ENCODE data around the gene NUP133.

Gene NUP133

DNA sequence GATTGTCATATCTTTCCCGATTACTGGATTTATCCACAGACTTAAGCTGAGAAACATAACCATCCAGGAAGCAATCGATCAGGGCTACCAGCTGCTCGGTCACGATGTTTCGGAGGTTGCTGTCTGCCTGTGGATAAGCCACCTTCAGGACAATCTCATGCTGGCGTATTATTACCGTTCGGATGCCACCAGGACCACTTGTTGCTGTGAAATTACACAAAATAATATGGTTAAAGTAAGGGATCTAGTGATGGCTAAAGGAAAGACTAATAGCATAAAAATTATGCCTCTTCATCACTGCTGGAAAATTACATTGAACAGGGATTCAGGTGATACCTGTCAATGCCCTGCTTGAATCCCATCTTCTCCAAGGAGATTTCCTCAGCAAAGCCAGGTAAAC, 43.5 kb downstream of the NUP133 start:
- Histone ChIP-seq H3K4me2 (ENCODE audit: low read depth, low read length, poor library complexity, severe bottlenecking) (no peak overlapping the region), H3K9me3 (ENCODE audit: insufficient read depth, low read length) (no peaks in the 10 kb centered on the region), H3K9ac (ENCODE audit: low read length) (no peak overlapping the region), H3K27ac (ENCODE audit: low read depth, low read length) (no peak overlapping the region), H3F3A (ENCODE audit: insufficient read depth) (no peaks in the 10 kb centered on the region), H2AFZ (ENCODE audit: low read depth, low read length, severe bottlenecking) (no peak overlapping the region), H3K79me2 (ENCODE audit: insufficient read depth, low read length) (no peaks in the 10 kb centered on the region), H3K27me3 (ENCODE audit: low read length) (no peaks in the 10 kb centered on the region), H3K4me3 (ENCODE audit: insufficient read depth, low read length, poor library complexity, severe bottlenecking) (no peak overlapping the region), H3K36me3 (ENCODE audit: low read length) (peaks cover 26% of the 10 kb centered on the region; the same call in 1 of the 2 replicates), H3K9me2 (replicated peaks; ENCODE audit: insufficient read depth, low read length) (no peaks in the 10 kb centered on the region), H4K20me1 (ENCODE audit: low read depth, low read length) (no peaks in the 10 kb centered on the region)
- TF ChIP-seq, protein P1, sequence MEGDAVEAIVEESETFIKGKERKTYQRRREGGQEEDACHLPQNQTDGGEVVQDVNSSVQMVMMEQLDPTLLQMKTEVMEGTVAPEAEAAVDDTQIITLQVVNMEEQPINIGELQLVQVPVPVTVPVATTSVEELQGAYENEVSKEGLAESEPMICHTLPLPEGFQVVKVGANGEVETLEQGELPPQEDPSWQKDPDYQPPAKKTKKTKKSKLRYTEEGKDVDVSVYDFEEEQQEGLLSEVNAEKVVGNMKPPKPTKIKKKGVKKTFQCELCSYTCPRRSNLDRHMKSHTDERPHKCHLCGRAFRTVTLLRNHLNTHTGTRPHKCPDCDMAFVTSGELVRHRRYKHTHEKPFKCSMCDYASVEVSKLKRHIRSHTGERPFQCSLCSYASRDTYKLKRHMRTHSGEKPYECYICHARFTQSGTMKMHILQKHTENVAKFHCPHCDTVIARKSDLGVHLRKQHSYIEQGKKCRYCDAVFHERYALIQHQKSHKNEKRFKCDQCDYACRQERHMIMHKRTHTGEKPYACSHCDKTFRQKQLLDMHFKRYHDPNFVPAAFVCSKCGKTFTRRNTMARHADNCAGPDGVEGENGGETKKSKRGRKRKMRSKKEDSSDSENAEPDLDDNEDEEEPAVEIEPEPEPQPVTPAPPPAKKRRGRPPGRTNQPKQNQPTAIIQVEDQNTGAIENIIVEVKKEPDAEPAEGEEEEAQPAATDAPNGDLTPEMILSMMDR (IDR thresholded peaks at IDR 0.05; ENCODE audit: insufficient read depth, low read length, poor library complexity, severe bottlenecking): no peak
- no peak for TF ChIP-seq EZH2phosphoT487 (conservative IDR thresholded peaks at IDR 0.05; ENCODE audit: low read length)

DNA sequence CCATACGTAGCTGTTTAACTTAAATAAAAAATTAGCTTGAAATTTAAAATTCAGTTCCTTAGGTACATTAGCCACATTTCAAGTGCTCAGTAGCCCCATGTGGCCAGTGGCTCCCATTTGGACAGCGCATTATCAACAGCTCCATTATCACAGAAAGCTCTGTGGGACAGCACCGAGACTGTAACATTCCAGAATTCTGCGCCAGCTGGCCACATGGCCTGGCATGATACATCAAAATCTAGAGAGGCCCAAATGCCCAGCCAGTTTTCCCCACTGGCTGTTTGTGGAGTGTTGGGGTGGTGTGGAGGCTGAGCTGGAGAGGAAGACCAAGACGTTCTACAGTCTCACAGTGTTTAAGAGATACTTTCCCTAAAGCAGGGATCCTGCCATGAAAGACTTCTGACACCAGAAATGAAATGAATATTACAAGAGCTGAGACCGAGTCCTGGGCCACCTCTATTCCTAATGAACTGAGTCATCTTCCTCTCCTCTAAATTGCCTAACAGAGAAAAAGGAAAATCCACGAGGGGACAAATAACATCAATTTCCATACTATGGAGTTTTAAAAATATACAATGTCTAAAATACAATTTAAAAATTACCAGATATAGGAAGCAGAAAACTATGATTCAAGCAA, 47.0 kb downstream of the NUP133 start:
- no peaks in the 10 kb centered on the region for H3K27me3 ChIP-seq (ENCODE audit: low read length)
- H3K27ac ChIP-seq (ENCODE audit: low read depth, low read length): no peak overlapping the region
- H2AFZ ChIP-seq (ENCODE audit: low read depth, low read length, severe bottlenecking): no peak overlapping the region
- no peak overlapping the region for H3K4me2 ChIP-seq (ENCODE audit: low read depth, low read length, poor library complexity, severe bottlenecking)
- H4K20me1 ChIP-seq (ENCODE audit: low read depth, low read length): no peaks in the 10 kb centered on the region
- no peaks in the 10 kb centered on the region for H3K9me3 ChIP-seq (ENCODE audit: insufficient read depth, low read length)
- H3F3A ChIP-seq (ENCODE audit: insufficient read depth): no peaks in the 10 kb centered on the region
- H3K9ac ChIP-seq (ENCODE audit: low read length): no peak overlapping the region
- no peaks in the 10 kb centered on the region for H3K9me2 ChIP-seq (replicated peaks; ENCODE audit: insufficient read depth, low read length)
- TF ChIP-seq, protein P1 (IDR thresholded peaks at IDR 0.05; ENCODE audit: insufficient read depth, low read length, poor library complexity, severe bottlenecking): no peak
- no peak for TF ChIP-seq EZH2phosphoT487 (conservative IDR thresholded peaks at IDR 0.05; ENCODE audit: low read length)
- H3K79me2 ChIP-seq (ENCODE audit: insufficient read depth, low read length): no peaks in the 10 kb centered on the region
- no peak overlapping the region for H3K4me3 ChIP-seq (ENCODE audit: insufficient read depth, low read length, poor library complexity, severe bottlenecking)
- peaks cover 29% of the 10 kb centered on the region; the same call in 1 of the 2 replicates for H3K36me3 ChIP-seq (ENCODE audit: low read length)

DNA sequence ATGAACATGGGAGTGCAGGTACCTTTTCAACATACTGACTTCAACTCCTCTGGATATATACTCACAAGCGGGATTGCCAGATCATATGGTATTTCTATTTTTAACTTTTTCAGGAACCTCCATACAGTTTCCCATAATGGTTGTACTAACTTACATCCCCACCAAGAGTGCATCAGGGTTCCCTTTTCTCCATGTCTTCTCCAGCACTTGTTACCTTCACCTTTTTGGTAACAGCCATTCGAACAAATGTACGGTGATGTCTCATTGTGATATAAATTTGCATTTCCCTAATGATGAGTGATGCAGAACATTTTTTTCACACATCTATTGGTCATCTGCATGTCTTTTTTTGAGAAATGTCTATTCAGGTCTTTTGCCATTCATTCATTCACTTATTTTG, 48.3 kb downstream of the NUP133 start:
- TF ChIP-seq, protein P1 (IDR thresholded peaks at IDR 0.05; ENCODE audit: insufficient read depth, low read length, poor library complexity, severe bottlenecking): no peak
- no peak for TF ChIP-seq EZH2phosphoT487 (conservative IDR thresholded peaks at IDR 0.05; ENCODE audit: low read length)
- no peak overlapping the region for H3K4me2 ChIP-seq (ENCODE audit: low read depth, low read length, poor library complexity, severe bottlenecking)
- no peaks in the 10 kb centered on the region for H3K27me3 ChIP-seq (ENCODE audit: low read length)
- H2AFZ ChIP-seq (ENCODE audit: low read depth, low read length, severe bottlenecking): no peak overlapping the region
- H3K27ac ChIP-seq (ENCODE audit: low read depth, low read length): no peak overlapping the region
- no peaks in the 10 kb centered on the region for H4K20me1 ChIP-seq (ENCODE audit: low read depth, low read length)
- H3K9ac ChIP-seq (ENCODE audit: low read length): no peak overlapping the region
- H3K9me3 ChIP-seq (ENCODE audit: insufficient read depth, low read length): no peaks in the 10 kb centered on the region
- no peaks in the 10 kb centered on the region for H3K9me2 ChIP-seq (replicated peaks; ENCODE audit: insufficient read depth, low read length)
- no peaks in the 10 kb centered on the region for H3F3A ChIP-seq (ENCODE audit: insufficient read depth)
- H3K79me2 ChIP-seq (ENCODE audit: insufficient read depth, low read length): no peaks in the 10 kb centered on the region
- peaks cover 27% of the 10 kb centered on the region; the same call in 1 of the 2 replicates for H3K36me3 ChIP-seq (ENCODE audit: low read length)
- no peak overlapping the region for H3K4me3 ChIP-seq (ENCODE audit: insufficient read depth, low read length, poor library complexity, severe bottlenecking)
